ENCODE results near the gene BABAM2.
"Not testable (repeated sequence)": the region's sequence is repeated elsewhere in the genome, so short reads cannot be mapped to it uniquely, and the experiment has no call there.

The BABAM2 gene

DNA sequence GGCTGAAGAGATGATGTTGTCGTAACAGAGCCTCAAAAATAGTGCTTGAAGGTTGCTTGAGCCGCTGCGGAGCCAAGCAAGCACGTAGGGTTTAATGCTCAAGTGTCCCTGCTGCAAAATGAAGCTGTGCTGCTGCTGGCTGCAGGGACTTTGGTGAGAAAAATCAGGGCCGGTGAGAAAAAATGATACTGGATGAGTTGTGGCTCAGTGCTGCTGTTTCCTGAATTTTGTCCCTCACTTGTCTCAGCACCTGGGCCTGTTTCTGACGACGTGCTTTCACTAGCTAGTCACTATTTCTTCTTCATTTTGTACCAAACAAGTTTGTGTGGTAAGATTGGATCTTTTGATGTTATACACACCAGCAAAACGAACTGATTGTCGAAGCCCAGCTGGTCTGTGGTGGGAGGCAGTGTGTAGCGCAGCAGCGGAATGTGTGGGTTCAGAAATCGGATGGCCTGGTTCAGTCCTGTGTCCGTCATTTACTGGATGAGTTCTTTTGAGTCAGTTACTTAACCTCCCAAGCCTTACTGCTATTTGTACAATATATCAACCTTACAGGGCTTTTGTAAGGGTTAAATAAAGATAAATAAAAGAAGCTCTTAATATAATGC lies 329.3 kb downstream of the BABAM2 start:
- peak; percentile 2 for DNase-seq

DNA sequence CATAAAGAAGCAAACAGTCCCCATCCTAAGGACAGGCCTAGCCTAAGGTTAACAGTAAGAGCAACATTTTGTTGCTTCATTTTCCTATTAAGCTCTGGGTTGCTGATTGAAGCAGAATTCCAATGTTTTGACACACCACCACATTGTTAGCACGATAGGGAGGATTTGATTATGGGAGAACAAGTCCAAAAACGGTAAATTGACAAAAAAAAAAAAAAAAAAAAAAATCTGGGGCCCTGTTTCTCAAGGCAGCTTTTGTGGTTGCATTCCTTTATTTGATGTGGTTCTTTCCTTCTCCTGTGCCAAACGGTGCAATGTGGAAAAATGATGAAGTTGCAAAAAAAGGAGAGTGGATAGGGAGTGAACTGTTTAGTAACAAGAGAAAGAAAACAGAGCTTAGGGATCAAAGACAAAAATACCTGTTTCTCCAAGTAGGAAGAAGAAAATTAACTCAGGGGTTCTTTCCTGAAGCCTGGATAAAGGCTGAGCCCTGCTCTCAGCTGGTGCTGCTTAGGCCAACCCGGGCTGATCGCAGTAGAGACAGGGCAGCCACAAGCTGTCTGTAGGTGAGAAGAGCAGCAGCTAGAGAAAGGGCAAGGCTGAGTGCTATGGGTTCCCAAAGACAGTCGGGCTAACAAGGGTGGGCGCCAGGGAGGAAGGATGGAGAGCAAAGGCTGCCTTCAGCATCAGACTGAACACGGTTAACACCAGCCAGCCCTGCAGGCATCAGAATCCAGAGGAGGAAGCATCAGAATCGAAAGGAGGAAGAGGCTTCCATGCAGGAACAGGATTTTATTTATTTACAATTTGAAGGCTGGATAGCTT lies 334.3 kb downstream of the BABAM2 start:
- DNase-seq = no peak

DNA sequence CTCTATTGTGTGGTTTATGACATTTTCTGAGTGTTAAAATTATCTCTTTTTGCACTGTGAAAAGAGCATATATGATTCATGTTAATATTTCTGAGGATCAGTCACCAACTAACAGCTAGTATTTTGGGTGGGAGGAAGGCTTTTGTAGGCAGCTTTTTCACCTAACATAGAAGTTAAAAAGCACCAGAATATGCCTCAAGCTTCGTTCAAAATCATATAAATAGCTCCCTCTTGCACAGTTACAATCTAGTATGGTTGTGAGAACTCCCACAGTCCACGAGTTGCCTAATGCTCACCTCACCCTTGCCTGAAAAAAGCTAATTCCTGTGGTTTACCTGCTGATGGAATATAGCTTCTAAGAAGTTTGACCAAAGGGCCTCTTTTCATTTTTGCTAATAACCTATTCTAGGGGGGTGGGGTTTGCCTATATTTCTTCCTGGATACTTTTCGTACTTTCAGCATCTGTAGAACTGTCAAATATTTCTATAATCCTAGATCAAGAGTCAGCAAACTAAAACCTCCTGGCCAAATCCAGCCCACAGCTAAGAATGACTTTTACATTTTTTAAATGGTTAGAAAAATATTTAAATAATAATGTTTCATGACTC lies 335.0 kb downstream of the BABAM2 start:
- no peak for DNase-seq

DNA sequence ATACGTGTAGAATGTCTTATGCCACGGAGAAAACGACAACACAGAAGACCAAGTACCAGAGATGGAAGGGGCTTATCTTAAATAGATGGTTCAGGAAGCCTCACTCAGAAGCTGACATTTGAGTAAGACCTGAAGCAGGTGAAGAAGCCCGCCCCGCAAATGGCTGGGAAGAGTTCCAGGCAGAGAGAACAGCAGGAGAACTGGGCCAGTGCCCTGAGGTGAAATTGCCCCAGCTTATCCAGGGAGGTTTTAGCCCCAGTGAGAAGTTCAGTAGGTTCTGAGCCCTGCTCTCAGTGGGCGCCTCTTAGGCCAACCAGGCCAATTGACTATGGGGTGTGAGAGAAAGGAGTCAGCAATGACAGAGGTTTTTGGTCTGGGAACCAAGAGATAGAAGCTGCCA lies 336.0 kb downstream of the BABAM2 start:
- no peak for DNase-seq

DNA sequence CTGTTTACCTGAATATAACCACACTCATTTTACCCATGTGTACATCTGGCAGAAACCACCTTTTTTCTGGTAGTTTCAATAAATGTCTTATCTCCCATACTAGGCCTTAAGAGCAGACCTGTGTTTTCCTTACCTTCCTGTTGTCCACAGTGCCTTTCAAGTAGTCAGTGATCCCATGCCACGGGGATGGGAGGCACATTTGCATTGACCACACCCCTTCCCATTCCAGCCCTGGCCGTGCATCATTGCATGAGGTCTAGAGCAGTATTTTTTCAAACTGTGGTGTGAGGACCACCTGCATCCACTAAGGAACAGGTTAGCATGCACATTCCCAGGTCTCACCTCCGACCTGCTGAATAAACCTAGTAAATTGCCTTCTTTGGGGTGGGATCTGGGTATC lies 337.0 kb downstream of the BABAM2 start:
- no peak for DNase-seq

DNA sequence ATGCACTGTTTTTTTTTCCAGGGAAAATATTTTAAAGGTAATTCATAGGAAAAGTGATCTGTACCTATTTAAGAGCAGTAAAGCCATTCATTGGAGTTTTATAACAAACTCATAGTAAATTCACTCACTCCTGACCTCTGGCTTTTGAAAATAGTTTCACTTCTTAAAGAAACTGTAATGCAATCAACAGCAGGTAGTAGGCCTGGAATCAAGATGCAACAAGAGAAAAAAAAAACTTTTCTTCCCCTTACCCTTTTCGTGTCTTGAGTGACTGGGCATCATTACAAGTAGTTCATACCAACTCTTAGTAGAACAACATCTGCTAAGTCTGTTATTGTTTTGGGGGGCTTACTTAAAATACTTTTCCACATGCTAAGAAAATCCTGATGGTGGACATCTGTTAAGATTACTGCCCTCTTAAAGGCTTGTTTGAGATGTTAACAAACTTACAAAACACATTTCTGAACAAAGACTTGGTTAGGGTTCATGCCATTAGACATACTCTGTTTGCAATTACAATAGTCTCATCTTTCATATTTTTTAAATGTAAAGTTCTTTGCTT lies 338.0 kb downstream of the BABAM2 start:
- DNase-seq = no peak

DNA sequence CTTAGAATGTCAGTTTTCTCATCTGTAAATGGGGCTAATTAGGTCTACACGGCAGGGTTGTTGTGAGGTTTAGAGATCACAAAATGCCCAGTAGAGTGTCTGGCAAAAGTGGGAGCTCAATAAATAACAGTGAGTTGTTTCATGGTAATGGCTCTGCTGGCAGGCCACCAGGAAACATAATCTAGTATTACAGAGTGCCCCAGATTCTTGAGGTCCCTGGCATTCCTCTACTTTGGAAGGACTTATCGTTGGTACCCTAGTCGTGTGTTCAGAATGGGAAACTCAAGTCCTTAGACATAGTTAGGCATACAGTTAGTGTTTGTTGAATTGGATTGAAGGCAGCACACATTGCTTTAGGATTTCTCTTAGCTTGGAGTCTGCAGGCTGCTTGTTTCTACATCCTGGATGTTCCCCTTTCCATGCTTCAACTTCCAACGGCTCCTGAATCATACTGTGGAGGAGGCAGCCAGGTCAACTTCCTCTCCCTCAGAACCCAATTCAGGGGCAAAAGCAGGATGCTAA lies 340.6 kb downstream of the BABAM2 start:
- DNase-seq = no peak

DNA sequence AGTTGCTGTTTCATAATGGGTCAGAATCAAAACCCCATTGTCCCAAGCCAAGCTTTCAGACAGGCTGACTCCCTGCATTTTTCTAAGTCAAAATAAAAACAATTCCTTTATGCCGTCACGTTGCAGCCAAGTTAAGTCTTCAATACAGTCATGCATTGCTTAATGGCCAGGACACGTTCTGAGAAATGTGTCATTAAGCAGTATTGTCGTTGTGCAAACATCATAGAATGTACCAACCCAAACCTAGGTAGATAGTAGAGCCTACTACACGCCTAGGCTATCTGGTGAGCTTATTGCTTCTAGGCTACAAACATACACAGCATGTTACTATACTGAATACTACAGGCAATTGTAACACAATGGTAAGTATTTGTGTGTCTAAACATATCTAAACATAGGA lies 341.8 kb downstream of the BABAM2 start:
- no peak for DNase-seq

DNA sequence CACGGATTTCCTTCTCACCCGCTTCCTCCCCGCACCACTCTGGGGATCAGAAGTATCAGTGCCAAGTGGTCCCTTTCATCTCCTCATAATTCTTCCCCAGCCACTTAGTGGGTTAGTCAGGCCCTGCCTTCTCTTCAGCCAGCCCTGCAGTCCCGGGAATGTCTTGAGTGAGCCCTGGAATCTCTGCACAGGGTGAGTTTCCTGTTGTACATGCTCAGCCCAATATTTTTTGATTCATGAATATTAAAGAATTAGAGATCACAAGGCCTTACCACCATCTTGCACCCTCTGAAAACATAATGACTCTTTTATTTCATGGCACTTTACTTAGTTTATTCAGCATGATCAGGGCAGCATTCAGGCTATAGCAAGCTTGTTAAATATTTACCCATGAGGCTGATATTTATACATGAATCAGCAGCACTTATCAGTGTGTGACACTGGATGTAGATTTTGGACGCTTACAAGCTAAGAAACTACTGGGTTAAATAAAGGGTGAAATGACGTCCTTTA lies 342.7 kb downstream of the BABAM2 start:
- no peak for DNase-seq

DNA sequence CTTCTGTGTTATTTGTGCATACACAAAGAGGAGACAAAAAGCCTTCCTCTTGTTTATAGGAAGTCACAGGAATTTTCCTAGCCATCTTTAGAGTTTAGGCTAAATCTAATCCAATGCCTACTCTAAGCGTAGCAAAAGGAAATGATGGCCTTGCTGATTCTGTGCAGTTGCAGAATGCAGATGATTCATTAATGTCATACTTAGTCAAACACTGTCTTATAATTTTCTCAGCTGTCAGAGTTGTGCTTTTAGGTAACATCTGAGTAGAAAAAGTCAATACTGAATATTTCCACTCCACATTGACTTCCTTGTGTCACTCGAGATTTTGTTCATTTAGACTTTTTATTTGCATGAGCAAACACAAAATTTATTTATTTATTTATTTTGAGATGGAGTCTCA lies 344.3 kb downstream of the BABAM2 start:
- DNase-seq = no peak

DNA sequence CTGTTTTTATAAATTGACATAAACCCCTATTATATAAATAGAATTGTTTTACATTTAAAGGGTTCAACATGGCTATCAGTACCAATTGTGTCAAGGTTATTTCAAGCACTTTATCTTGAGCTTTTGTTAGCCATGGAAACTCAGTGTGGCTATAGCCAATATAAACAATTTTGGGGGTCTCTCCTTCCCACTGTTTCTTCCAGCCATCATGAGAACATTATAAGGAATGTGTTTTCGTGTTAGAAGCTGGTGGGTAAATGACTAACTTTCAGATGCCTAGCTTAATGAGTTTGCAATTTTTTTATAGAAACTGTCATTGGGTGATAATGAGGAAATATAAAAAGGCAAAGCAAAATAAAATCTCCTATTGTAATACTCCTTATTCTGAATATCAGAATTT lies 348.7 kb downstream of the BABAM2 start:
- no peak for DNase-seq

DNA sequence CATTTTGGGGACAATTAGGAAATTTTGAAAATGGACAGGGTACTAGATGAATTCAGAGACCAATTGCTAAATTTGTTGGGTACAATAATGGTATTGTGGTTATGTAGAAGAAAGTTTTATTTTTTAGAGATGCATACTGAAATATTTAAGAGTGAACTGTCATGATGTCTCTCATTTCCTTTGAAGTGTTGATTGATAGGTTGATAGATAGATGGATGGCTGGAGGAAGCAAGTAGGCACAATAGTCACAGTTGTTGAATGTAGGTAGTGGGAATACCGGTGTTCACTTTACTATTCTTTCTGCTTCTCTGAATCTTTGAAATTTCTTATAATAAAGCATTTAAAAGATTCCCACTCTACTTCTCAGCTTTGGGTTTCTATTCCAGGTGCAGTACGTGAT lies 350.4 kb downstream of the BABAM2 start:
- DNase-seq = no peak

DNA sequence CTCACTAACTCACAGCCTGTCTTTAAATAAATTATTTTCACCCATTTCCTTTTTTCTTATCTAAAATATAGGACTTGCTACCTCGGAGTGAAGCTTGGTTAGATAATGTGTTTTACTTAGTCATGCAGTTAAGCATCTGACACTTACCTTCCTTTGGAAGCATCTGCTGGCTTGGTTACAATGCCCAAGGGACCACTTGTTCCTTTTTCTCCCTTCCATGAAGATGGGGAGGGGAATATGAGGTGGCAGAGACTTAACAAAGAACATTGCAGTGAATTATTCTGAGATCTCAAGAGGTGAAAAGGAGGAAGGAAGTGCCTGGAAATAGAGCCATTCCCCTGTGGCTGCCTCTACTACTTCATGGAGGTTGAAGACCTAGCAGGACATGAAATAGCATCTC lies 356.8 kb downstream of the BABAM2 start:
- DNase-seq = no peak

DNA sequence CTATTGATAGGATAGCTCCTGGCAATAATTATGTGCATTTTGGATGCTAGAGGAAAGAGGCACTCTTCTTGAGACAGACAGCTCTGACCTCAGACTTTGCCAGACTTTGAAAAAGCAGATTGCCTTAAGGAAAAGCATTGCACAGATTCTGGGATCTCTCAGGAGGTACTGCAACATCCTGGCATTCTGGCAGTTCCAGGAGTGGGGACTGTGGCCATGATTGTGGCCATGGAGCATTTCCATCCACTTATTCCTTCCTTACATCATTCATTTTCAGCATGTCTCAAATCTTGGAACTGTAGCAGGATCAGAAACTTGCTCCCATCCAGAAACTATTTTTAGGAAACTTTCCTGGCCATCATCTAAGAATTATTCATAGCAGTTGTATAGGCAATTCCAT lies 357.2 kb downstream of the BABAM2 start:
- DNase-seq = no peak

DNA sequence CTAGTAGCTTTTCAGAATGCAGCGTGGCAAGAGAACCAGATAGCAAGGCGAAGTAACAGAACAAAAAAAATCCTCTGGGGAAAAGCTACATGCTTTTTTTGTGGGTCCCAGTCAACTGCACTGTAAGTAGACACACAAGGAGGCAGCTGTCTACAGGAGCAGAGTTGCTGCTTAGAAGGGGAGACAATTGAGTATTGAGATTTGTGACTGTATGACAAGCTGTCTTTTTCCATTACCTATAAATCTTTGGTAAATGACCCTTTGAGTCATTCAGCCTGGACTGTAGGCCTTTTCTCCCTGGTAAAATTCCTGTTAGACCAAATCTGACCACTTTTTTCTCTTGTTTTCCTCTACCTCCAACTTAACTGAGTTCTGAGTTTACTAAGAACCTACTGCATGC lies 358.0 kb downstream of the BABAM2 start:
- DNase-seq = no peak

DNA sequence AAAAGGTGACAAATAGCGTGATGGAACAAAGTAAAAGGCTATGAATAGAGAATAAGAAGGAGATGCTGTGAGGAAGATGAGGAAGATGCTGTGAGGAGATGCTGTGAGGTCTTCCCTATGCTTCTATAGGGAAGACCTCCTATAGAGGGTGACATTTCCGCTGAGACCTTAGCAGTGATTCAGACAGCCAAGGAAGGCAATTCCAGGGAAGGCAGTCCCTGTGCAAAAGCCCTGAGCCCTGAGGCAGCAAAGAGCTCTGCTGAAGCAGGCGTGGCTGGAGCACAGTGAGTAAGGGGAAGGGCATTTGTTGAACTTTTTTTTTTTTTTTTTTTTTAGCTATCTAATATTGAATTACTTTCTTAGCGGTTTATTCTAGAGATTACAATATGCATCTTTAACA lies 359.5 kb downstream of the BABAM2 start:
- DNase-seq = no peak

DNA sequence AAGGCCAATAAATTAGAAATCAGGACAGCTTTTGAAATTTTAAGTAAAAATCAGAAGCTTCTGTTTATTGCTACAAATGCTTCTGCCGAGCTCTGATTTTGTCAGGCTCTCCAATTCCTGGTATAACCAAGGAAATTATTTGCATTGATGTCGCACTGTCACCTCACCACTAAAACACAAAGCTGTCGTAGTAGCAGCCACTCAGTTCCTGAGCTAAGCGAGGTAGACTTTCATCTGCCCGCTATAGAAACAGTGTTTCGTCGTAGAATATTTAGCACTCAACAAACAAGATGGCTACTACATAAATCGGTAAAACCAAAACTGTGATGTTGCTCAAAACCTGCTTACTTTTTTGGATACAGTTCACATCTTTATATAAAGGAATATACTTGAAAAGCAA lies 360.8 kb downstream of the BABAM2 start:
- no peak for DNase-seq

DNA sequence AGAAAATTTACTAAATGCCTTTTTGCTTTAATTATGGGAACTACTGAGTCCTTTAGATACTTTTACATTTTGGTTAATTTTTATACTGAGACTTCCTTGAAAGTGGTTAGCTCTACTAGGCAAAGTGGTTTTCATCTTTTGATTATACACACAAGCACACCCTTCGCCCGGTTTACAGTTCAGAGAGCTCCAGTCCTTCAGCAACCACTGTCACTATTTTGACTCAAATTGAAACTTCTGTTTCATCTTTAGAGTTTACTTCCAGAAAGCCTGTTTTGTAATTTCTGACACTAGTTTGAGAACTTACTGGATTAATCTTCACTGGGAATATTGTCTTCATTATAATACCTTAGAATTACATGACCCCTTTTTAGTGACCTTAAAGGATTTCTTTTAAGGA lies 361.8 kb downstream of the BABAM2 start:
- DNase-seq = peak; percentile 39

DNA sequence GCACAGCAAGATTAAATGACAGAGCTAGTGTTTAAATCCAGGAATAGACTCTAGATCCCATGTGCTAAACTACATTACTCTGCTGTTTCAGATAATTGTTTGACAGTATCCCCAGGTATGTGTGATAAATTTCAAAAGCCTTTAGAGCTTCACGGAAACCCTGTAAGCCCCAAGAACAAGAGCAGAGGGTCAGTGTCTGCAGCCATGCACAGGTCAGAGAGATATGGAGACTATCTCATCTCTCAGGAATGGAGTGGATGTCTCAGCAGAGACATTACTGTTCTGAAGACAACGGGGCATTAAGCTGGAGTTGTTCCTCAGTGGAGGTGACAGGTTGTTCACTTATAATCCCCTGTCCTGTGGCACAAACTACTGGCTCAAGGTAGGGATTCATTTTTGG lies 363.0 kb downstream of the BABAM2 start:
- no peak for DNase-seq

DNA sequence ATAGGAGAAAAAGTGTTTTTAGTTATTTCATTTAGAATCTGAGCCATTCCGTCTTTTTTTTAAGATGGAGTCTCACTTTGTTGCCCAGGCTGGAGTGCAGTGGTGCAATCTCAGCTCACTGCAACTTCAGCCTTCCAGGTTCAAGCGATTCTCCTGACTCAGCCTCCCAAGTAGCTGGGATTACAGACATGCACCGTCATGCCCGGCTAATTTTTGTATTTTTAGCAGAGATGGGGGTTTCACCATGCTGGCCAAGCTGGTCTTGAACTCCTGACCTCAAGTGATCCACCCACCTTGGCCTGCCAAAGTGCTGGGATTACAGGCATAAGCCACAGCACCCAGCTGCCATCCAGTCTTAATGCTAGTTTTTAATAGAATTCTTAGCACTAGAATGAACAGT lies 364.7 kb downstream of the BABAM2 start:
- not testable (repeated sequence) for DNase-seq

DNA sequence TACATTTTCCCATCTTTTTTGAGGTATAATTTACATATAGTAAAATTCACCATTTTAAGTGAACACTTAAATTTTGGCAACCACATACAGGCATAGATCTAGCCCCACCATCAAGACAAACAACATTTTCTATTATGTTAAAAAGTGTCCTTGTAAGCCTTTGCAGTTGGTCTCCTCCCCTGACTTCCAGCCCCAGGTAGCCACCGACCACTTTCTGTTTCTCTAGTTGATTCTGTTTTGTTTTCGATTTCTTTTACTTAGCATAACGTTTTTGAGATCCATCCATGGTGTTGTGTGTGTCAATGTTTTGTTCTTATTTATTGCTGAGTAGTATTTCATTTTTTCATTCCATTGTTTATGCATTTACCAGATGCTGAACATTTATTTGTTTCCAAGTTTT lies 366.7 kb downstream of the BABAM2 start:
- no peak for DNase-seq

DNA sequence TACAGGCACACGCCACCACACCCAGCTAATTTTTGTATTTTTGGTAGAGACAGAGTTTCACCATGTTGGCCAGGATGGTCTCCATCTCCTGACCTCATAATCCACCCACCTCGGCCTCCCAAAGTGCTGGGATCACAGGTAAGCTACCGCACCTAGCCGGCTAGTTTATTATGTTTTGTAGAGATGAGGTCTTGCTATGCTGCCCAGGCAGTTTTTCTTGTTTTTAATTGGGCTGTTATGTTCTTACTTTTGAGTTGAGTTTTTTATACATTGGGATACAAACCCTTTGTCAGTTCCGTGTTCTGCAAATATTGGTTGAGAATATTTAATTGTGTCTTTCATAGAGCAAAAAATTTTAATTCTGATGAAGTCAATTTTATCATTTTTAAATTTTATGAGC lies 368.7 kb downstream of the BABAM2 start:
- DNase-seq = not testable (repeated sequence)

DNA sequence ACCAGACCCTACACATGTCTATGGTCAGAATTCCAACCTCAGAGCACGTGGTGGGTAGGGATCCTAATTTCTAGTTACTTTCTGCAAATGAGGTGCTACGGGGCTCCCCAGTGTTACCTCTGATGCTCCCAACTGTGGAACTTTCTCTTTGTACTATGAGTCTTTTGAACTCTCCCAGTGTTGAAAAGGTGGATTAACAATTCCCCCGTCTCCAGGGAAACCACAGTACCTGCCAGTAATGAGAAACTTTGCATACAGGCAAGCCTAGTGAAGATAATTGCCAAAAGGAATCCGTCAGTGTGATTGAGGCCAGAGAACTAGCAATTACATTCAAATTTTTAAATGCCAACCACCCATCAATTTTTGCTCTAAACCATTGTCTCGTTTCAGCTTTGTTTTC lies 373.2 kb downstream of the BABAM2 start:
- no peak for DNase-seq

DNA sequence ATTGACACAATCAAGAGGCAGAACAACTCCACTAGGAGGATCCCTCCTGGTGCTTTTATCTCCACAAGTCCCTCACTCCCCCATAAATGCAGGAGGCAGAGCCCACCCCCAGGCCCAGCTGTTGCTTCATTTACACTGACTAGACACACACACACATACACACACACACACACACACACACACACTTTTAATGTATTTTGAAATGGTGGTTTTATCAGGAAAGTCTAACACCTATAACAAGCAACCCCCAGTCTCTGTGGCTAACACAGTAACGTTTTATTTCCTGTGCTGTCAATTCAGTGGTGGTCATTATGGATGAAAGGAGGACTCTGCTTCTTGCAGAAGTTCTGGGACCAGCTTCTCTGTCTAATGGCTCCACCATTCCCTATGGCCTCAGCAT lies 376.8 kb downstream of the BABAM2 start:
- no peak for DNase-seq
